CD14-positive monocyte (primary cell): ENCODE results near the gene LY6G6D. TPM values are rescaled to one million over a fixed set of nuclear protein-coding genes. Genes with fewer than 3 reads are reported as not detected.
A peak's percentile ranks its signal among the peaks of the same experiment; 100 is the strongest.

Experiments used
- DNase-seq, 3 donors: peaks; one replicate each; pipeline ENCODE4 v3.0.0-alpha.2; 2011 to 2022
- H2AFZ ChIP-seq: 2 replicates; pipeline ENCODE4 v1.6.0; 2012; ENCODE audit warnings: mild to moderate bottlenecking, low read depth, low read length, inconsistent platforms; ENCODE audit not compliant: insufficient read depth, poor library complexity, severe bottlenecking
- H3K27ac ChIP-seq, 2 donors: 1 replicate in 1 of 2; 2 replicates in 1 of 2; pipeline ENCODE4 v1.5.1; 2012 to 2013; ENCODE audit warnings: low read length in 2 of 2, control low read depth in 1 of 2, inconsistent platforms in 1 of 2, low read depth in 1 of 2, mild to moderate bottlenecking in 1 of 2
- H3K27me3 ChIP-seq, 2 donors: one replicate each; pipeline versions ENCODE4 v1.6.0 to v1.6.1; 2011 to 2013; ENCODE audit warnings: low read length in 2 of 2; ENCODE audit not compliant: control insufficient read depth in 2 of 2, insufficient read depth in 2 of 2
- H3K36me3 ChIP-seq, 2 donors: replicated peaks in 1 of 2; 1 replicate in 1 of 2; 2 replicates in 1 of 2; pipeline versions ENCODE4 v1.5.1 to v1.6.1; 2012 to 2013; ENCODE audit warnings: low read length in 2 of 2, control low read depth in 1 of 2, inconsistent platforms in 1 of 2, mild to moderate bottlenecking in 1 of 2; ENCODE audit not compliant: insufficient read depth in 2 of 2, control insufficient read depth in 1 of 2
- H3K4me1 ChIP-seq, 2 donors: 1 replicate in 1 of 2; 2 replicates in 1 of 2; pipeline versions ENCODE4 v1.5.1 to v1.6.1; 2012 to 2013; ENCODE audit warnings: low read length in 2 of 2, control low read depth in 1 of 2, inconsistent platforms in 1 of 2, mild to moderate bottlenecking in 1 of 2, moderate library complexity in 1 of 2; ENCODE audit not compliant: insufficient read depth in 2 of 2, control insufficient read depth in 1 of 2
- H3K4me2 ChIP-seq: replicated peaks from 2 replicates; pipeline ENCODE3; 2012; ENCODE audit warnings: low read length, moderate library complexity, mild to moderate bottlenecking; ENCODE audit not compliant: poor library complexity, severe bottlenecking; ENCODE audit errors: extremely low read depth
- H3K4me3 ChIP-seq, 3 experiments: fragments of 200-600 bp in 1 of 3; sonication (generic) in 1 of 3; replicated peaks in 1 of 3; 1 replicate in 2 of 3; 2 replicates in 1 of 3; pipeline ENCODE4 v1.5.1; 2011 to 2013; ENCODE audit warnings: low read length in 3 of 3, mild to moderate bottlenecking in 3 of 3, control low read depth in 2 of 3, low read depth in 2 of 3, inconsistent platforms in 1 of 3, moderate library complexity in 1 of 3
- H3K79me2 ChIP-seq: 2 replicates; pipeline ENCODE4 v1.6.0; 2012; ENCODE audit warnings: mild to moderate bottlenecking, control low read depth, inconsistent platforms, low read length, moderate library complexity; ENCODE audit not compliant: insufficient read depth
- H3K9ac ChIP-seq: 2 replicates; pipeline ENCODE4 v1.6.0; 2017; ENCODE audit warnings: low read length, mild to moderate bottlenecking; ENCODE audit not compliant: insufficient read depth, poor library complexity, severe bottlenecking
- H3K9me3 ChIP-seq, 2 donors: replicated peaks in 1 of 2; 1 replicate in 1 of 2; 2 replicates in 1 of 2; pipeline versions ENCODE4 v1.5.1 to v1.6.1; 2012 to 2013; ENCODE audit warnings: low read length in 2 of 2, control low read depth in 1 of 2; ENCODE audit not compliant: control insufficient read depth in 1 of 2, insufficient read depth in 1 of 2
- H4K20me1 ChIP-seq: 2 replicates; pipeline ENCODE4 v1.6.0; 2012; ENCODE audit warnings: mild to moderate bottlenecking, low read length, control low read depth, moderate library complexity; ENCODE audit not compliant: insufficient read depth
- H3K27ac Mint-ChIP-seq, 7 donors: one replicate each; pipeline ENCODE4 v1.8.0; 2020; ENCODE audit warnings: mild to moderate bottlenecking in 7 of 7, mixed read lengths in 7 of 7, moderate library complexity in 6 of 7, inconsistent platforms in 2 of 7
- H3K27me3 Mint-ChIP-seq, 3 donors: one replicate each; pipeline ENCODE4 v1.8.0; 2021 to 2022; ENCODE audit warnings: low read depth in 3 of 3, mild to moderate bottlenecking in 3 of 3, mixed read lengths in 3 of 3, moderate library complexity in 3 of 3, inconsistent platforms in 1 of 3
- H3K36me3 Mint-ChIP-seq, 2 donors: one replicate each; pipeline ENCODE4 v1.8.0; 2020; ENCODE audit warnings: mixed read lengths in 2 of 2, inconsistent platforms in 1 of 2, mild to moderate bottlenecking in 1 of 2
- H3K4me1 Mint-ChIP-seq: one replicate; pipeline ENCODE4 v1.8.0; 2020; ENCODE audit warnings: mild to moderate bottlenecking, mixed read lengths
- H3K4me3 Mint-ChIP-seq, 2 donors: one replicate each; pipeline ENCODE4 v1.8.0; 2020; ENCODE audit warnings: mild to moderate bottlenecking in 2 of 2, mixed read lengths in 2 of 2, moderate library complexity in 1 of 2
- H3K9me3 Mint-ChIP-seq, 7 donors: one replicate each; pipeline ENCODE4 v1.8.0; 2020 to 2022; ENCODE audit warnings: mixed read lengths in 7 of 7, mild to moderate bottlenecking in 6 of 7, moderate library complexity in 6 of 7, inconsistent platforms in 2 of 7
- WGBS: methylation state at CpG from one replicate; pipeline ENCODE4 v1.1.5; 2013; ENCODE audit warnings: missing lambda C conversion rate; ENCODE audit not compliant: insufficient coverage; 5-methylcytosine and 5-hydroxymethylcytosine counted together
- intact Hi-C, 2 donors: fragments of 100-400 bp; cut with micrococcal nuclease; formaldehyde crosslinking; loops; one replicate each; pipeline versions ENCODE4 v1.15.0 to v1.15.1; 2023
- polyA plus RNA-seq, 3 donors: library from polyadenylated mRNA; depleted of rRNA in 1 of 3; unstranded in 2 of 3; stranded (reverse) in 1 of 3; fragments of 300-500 nt in 2 of 3; fragments of >200 nt in 1 of 3; fragmentation: Illumina TruSeq in 2 of 3; gene quantifications; 1 replicate in 2 of 3; 2 replicates in 1 of 3; pipeline ENCODE4 v1.2.3, GENCODE V29; 2012 to 2021
- TF ChIP-seq, protein P1 (sequence below): fragments of 200-600 bp; IDR thresholded peaks from one replicate; pipeline ENCODE4 v1.8.0; 2022; ENCODE audit warnings: antibody characterized with exemption, mild to moderate bottlenecking

The LY6G6D gene
- polyA plus RNA-seq, 3 donors, result not detected

DNA sequence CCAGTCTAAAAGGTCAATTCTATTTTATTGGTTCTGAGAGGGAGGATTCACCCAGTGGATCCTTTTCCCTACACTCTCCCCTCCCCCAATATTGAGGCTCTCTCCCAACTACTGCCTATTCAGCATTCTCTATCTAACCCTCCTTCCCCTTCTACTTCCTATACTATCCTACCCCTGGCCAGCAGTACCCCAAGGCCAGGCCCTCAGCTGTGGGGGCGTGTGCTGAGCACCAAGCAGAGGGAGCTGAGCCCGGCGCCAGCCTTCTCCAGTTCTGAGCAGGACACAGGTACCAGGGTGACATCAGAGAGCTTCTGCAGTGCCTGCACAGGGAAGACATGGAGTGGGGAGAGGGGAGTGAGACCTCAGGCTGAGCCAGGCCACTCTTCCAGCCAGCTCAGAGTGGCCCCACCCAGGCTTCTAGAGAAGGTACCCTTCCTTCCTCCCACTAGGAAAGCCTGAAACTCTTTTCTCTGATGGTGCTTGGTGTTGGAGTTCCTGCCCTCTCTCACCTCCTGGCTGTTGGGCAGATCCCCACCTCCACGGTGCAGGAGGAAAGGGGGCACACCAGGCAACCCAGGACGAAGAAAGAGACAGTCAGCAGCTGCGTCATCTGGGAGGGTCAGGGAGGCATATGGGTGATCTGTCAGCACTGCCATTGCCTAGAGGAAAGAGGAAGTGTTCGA lies 12.0 kb downstream of the LY6G6D start:
- H3K9me3 Mint-ChIP-seq, result peaks cover 0 to 4% (median 0%) of the 10 kb centered on the region in 7 donors
- peaks cover 55 to 68% of the 10 kb centered on the region in 2 donors for H3K4me1 ChIP-seq
- peaks cover 18% of the 10 kb centered on the region in 2 donors for H3K36me3 ChIP-seq
- H3K9me3 ChIP-seq, result no peaks in the 10 kb centered on the region
- peak overlapping the region; percentile 71 for H3K9ac ChIP-seq
- TF ChIP-seq, protein P1, sequence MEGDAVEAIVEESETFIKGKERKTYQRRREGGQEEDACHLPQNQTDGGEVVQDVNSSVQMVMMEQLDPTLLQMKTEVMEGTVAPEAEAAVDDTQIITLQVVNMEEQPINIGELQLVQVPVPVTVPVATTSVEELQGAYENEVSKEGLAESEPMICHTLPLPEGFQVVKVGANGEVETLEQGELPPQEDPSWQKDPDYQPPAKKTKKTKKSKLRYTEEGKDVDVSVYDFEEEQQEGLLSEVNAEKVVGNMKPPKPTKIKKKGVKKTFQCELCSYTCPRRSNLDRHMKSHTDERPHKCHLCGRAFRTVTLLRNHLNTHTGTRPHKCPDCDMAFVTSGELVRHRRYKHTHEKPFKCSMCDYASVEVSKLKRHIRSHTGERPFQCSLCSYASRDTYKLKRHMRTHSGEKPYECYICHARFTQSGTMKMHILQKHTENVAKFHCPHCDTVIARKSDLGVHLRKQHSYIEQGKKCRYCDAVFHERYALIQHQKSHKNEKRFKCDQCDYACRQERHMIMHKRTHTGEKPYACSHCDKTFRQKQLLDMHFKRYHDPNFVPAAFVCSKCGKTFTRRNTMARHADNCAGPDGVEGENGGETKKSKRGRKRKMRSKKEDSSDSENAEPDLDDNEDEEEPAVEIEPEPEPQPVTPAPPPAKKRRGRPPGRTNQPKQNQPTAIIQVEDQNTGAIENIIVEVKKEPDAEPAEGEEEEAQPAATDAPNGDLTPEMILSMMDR, result no peak
- DNase-seq, result peak; percentile 87 to 94 (median 93)
- H3K27ac ChIP-seq, result peak overlapping the region; percentile 94 to 96
- peaks cover 36% of the 10 kb centered on the region for H3K79me2 ChIP-seq
- H3K36me3 Mint-ChIP-seq, result peaks cover 48 to 49% of the 10 kb centered on the region in 2 donors
- H3K27ac Mint-ChIP-seq, result peak overlapping the region; percentile 96 to 99 (median 98)
- intact Hi-C loops, result loop anchor here (2.0 to 10.0 kb wide), 4 partner anchors 24 to 108 kb away; partner anchors contain the start of genes ABHD16A (in 1 of the 2) and LY6G5C (in 1 of the 2)
- peaks cover 66% of the 10 kb centered on the region for H3K4me1 Mint-ChIP-seq
- H3K4me3 Mint-ChIP-seq, result peak overlapping the region; percentile 68 to 70
- H3K4me2 ChIP-seq, result peak overlapping the region; percentile 92
- peaks cover 4 to 11% (median 10%) of the 10 kb centered on the region in 3 donors for H3K27me3 Mint-ChIP-seq
- H3K27me3 ChIP-seq, result no peaks in the 10 kb centered on the region
- H3K4me3 ChIP-seq, result peak overlapping the region in 1 of 3 experiments; percentile 87
- WGBS, result 62% methylated on average over 4 of the region's 7 CpGs
- H4K20me1 ChIP-seq, result peaks cover 21% of the 10 kb centered on the region
- peak overlapping the region; percentile 60 for H2AFZ ChIP-seq

- Histone ChIP-seq H2AFZ (no peak overlapping the region), H3K27me3 (no peaks in the 10 kb centered on the region), H3K9me3 (no peaks in the 10 kb centered on the region), H3K4me1 (peaks cover 61 to 75% of the 10 kb centered on the region in 2 donors), H3K4me3 (peak overlapping the region in 2 of 3 experiments; percentile 81 to 87), H3K27ac (peak overlapping the region; percentile 94 to 96), H3K79me2 (peaks cover 44% of the 10 kb centered on the region), H3K36me3 (peaks cover 26 to 27% of the 10 kb centered on the region in 2 donors), H3K4me2 (peak overlapping the region; percentile 92), H3K9ac (peak overlapping the region; percentile 71), H4K20me1 (peaks cover 29% of the 10 kb centered on the region)
- Mint-ChIP-seq H3K9me3 (peaks cover 0 to 4% (median 0%) of the 10 kb centered on the region in 7 donors), H3K27ac (peak overlapping the region; percentile 96 to 99 (median 98)), H3K4me3 (peak overlapping the region; percentile 96), H3K36me3 (peaks cover 53 to 55% of the 10 kb centered on the region in 2 donors), H3K27me3 (peaks cover 4 to 11% (median 10%) of the 10 kb centered on the region in 3 donors), H3K4me1 (peaks cover 67% of the 10 kb centered on the region)
- intact Hi-C loops, result loop anchor here (1.0 to 10.0 kb wide), 5 partner anchors 8 to 107 kb away; partner anchors contain the start of genes ABHD16A (in 1 of the 2), CLIC1 (in 1 of the 2) and LY6G5C (in 1 of the 2)
- DNase-seq, result peak in 2 of 3 donors; percentile 81 to 84
- 79% methylated on average over 13 of the region's 41 CpGs for WGBS
- TF ChIP-seq, protein P1, result no peak
These were observed 12.8 kb downstream of the LY6G6D start for GRCh38 chr6:31727717-31728671.
